HepG2 (cell line): ENCODE results near the gene NCAPD2. TPM values are rescaled to one million over a fixed set of nuclear protein-coding genes. Genes with fewer than 3 reads are reported as not detected.
A peak's percentile ranks its signal among the peaks of the same experiment; 100 is the strongest.

Experiments used
- AGO1 ChIP-seq: fragments of 200-400 bp; formaldehyde crosslinking; IDR thresholded peaks from 2 replicates; pipeline ENCODE4 v1.6.1; 2017; ENCODE audit warnings: mild to moderate bottlenecking, low read depth, low read length, moderate library complexity; ENCODE audit not compliant: poor library complexity, severe bottlenecking
- BCL6 ChIP-seq: IDR thresholded peaks from 2 replicates; pipeline ENCODE4 v1.6.1; 2016; ENCODE audit warnings: missing genetic modification reagents, missing compliant biosample characterization
- CEBPZ ChIP-seq: IDR thresholded peaks from 2 replicates; pipeline ENCODE4 v1.6.1; 2012; ENCODE audit warnings: low read length, improper control_type of control experiment
- ESRRA ChIP-seq: sonication (generic); formaldehyde crosslinking; IDR thresholded peaks from 2 replicates; pipeline ENCODE4 v1.5.1; 2020; ENCODE audit warnings: mild to moderate bottlenecking, low read depth, missing genetic modification reagents
- KAT8 ChIP-seq: IDR thresholded peaks from 2 replicates; pipeline ENCODE4 v1.6.1; 2016; ENCODE audit warnings: missing genetic modification reagents, missing compliant biosample characterization
- KLF13 ChIP-seq: sonication (generic); formaldehyde crosslinking; IDR thresholded peaks from 2 replicates; pipeline ENCODE4 v1.4.0; 2020; ENCODE audit warnings: mild to moderate bottlenecking, missing genetic modification reagents
- MATR3 ChIP-seq: sonication (generic); formaldehyde crosslinking; IDR thresholded peaks from 2 replicates; pipeline ENCODE4 v1.4.0; 2020; ENCODE audit warnings: missing genetic modification reagents
- MAZ ChIP-seq, 2 experiments: sonication (generic) in 1 of 2; formaldehyde crosslinking in 1 of 2; IDR thresholded peaks; 2 replicates each; pipeline versions ENCODE4 v1.5.0 to v1.6.1; 2012 to 2020; ENCODE audit warnings: low read depth in 2 of 2, mild to moderate bottlenecking in 2 of 2, borderline replicate concordance in 1 of 2, improper control_type of control experiment in 1 of 2, low read length in 1 of 2, missing genetic modification reagents in 1 of 2, moderate library complexity in 1 of 2
- POLR2AphosphoS2 ChIP-seq: IDR thresholded peaks from 2 replicates; pipeline ENCODE4 v1.6.1; 2011; ENCODE audit warnings: low read depth, low read length, improper control_type of control experiment
- POLR2G ChIP-seq: fragments of 200-400 bp; formaldehyde crosslinking; IDR thresholded peaks from 2 replicates; pipeline ENCODE4 v1.6.1; 2018; ENCODE audit warnings: mild to moderate bottlenecking, low read depth, low read length, moderate library complexity
- SNAPC5 ChIP-seq: sonication (generic); formaldehyde crosslinking; IDR thresholded peaks from 2 replicates; pipeline ENCODE4 v1.8.1; 2023; ENCODE audit warnings: mild to moderate bottlenecking, missing genetic modification reagents, borderline replicate concordance
- ZBTB21 ChIP-seq: sonication (generic); formaldehyde crosslinking; IDR thresholded peaks from 2 replicates; pipeline ENCODE4 v1.4.0; 2020; ENCODE audit warnings: missing genetic modification reagents
- ZFP90 ChIP-seq: sonication (generic); formaldehyde crosslinking; IDR thresholded peaks from 2 replicates; pipeline ENCODE4 v1.8.0; 2022; ENCODE audit warnings: missing genetic modification reagents, mild to moderate bottlenecking, inconsistent platforms, borderline replicate concordance
- ZNF101 ChIP-seq: sonication (generic); formaldehyde crosslinking; IDR thresholded peaks from 2 replicates; pipeline ENCODE4 v1.4.0; 2020; ENCODE audit warnings: mild to moderate bottlenecking, low read depth, missing genetic modification reagents, borderline replicate concordance
- ZNF432 ChIP-seq: sonication (generic); formaldehyde crosslinking; IDR thresholded peaks from 2 replicates; pipeline ENCODE4 v1.5.0; 2020; ENCODE audit warnings: missing genetic modification reagents, mild to moderate bottlenecking, borderline replicate concordance
- ZNF761 ChIP-seq: sonication (generic); formaldehyde crosslinking; conservative IDR thresholded peaks from 2 replicates; pipeline ENCODE4 v1.4.0; 2020; ENCODE audit warnings: mild to moderate bottlenecking, missing genetic modification reagents
- ZNF775 ChIP-seq: sonication (generic); formaldehyde crosslinking; IDR thresholded peaks from 2 replicates; pipeline ENCODE4 v1.4.0; 2020; ENCODE audit warnings: missing genetic modification reagents, mild to moderate bottlenecking, moderate library complexity, borderline replicate concordance
- ZSCAN9 ChIP-seq: IDR thresholded peaks from 2 replicates; pipeline ENCODE4 v1.6.1; 2016; ENCODE audit warnings: borderline replicate concordance
- polyA plus RNA-seq, 8 experiments: library from polyadenylated mRNA; depleted of rRNA in 3 of 8; stranded (reverse) in 7 of 8; unstranded in 1 of 8; fragments of >200 nt; fragmentation: Illumina TruSeq in 4 of 8; extraction: Trizol in 4 of 8; gene quantifications; 2 replicates each; pipeline versions ENCODE4 v1.2.1 to v1.2.3, GENCODE V29; 2011 to 2016; ENCODE audit warnings: low read depth in 4 of 8, missing spikeins in 1 of 8, mixed read lengths in 1 of 8; ENCODE audit not compliant: insufficient read depth in 1 of 8
- total RNA-seq, 5 experiments: library from RNA; depleted of rRNA; stranded (reverse); fragments of >200 nt; fragmentation: Illumina TruSeq; extraction: Trizol; gene quantifications; 2 replicates each; pipeline ENCODE4 v1.2.3, GENCODE V29; 2016; ENCODE audit warnings: low read depth in 1 of 5
- TF ChIP-seq, protein P1 (sequence below): sonication (generic); formaldehyde crosslinking; IDR thresholded peaks from 2 replicates; pipeline ENCODE4 v1.5.1; 2020; ENCODE audit warnings: mild to moderate bottlenecking, missing genetic modification reagents, moderate library complexity
- TF ChIP-seq, protein P2 (sequence below): sonication (generic); formaldehyde crosslinking; conservative IDR thresholded peaks from 2 replicates; pipeline ENCODE4 v1.8.1; 2023; ENCODE audit warnings: missing genetic modification reagents

NCAPD2 gene
- total and polyA plus RNA-seq, 2 of the 13 experiments (the other 11 are each of a cell fraction or from before 2014, with no cell fraction given) = 51.1 to 65.6 TPM

- TF ChIP-seq, protein P1, sequence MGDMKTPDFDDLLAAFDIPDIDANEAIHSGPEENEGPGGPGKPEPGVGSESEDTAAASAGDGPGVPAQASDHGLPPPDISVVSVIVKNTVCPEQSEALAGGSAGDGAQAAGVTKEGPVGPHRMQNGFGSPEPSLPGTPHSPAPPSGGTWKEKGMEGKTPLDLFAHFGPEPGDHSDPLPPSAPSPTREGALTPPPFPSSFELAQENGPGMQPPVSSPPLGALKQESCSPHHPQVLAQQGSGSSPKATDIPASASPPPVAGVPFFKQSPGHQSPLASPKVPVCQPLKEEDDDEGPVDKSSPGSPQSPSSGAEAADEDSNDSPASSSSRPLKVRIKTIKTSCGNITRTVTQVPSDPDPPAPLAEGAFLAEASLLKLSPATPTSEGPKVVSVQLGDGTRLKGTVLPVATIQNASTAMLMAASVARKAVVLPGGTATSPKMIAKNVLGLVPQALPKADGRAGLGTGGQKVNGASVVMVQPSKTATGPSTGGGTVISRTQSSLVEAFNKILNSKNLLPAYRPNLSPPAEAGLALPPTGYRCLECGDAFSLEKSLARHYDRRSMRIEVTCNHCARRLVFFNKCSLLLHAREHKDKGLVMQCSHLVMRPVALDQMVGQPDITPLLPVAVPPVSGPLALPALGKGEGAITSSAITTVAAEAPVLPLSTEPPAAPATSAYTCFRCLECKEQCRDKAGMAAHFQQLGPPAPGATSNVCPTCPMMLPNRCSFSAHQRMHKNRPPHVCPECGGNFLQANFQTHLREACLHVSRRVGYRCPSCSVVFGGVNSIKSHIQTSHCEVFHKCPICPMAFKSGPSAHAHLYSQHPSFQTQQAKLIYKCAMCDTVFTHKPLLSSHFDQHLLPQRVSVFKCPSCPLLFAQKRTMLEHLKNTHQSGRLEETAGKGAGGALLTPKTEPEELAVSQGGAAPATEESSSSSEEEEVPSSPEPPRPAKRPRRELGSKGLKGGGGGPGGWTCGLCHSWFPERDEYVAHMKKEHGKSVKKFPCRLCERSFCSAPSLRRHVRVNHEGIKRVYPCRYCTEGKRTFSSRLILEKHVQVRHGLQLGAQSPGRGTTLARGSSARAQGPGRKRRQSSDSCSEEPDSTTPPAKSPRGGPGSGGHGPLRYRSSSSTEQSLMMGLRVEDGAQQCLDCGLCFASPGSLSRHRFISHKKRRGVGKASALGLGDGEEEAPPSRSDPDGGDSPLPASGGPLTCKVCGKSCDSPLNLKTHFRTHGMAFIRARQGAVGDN (CRISPR knock-in tag) = peak; percentile 84
- TF ChIP-seq BCL6 = 0 out of 2 replicates have a peak, but pooled peaks have one; percentile 3
- no peak for TF ChIP-seq CEBPZ
- TF ChIP-seq MAZ (IDR thresholded peaks at IDR 0.05; ENCODE audit: borderline replicate concordance, low read depth, low read length) = peak; percentile 81
- TF ChIP-seq MAZ (CRISPR knock-in tag; IDR thresholded peaks at IDR 0.05; ENCODE audit: low read depth) = peak; percentile 21; the same call in 1 of the 2 replicates
- no peak for TF ChIP-seq ZNF101 (CRISPR knock-in tag)
- no peak for TF ChIP-seq AGO1
- no peak for TF ChIP-seq ESRRA
- no peak for TF ChIP-seq ZNF775 (CRISPR knock-in tag)
- peak; percentile 81 for TF ChIP-seq POLR2G
- TF ChIP-seq ZFP90 (CRISPR knock-in tag) = no peak
- no peak for TF ChIP-seq POLR2AphosphoS2
- no peak for TF ChIP-seq ZBTB21 (CRISPR knock-in tag)
- TF ChIP-seq MATR3 (CRISPR knock-in tag) = no peak
- TF ChIP-seq, protein P2, sequence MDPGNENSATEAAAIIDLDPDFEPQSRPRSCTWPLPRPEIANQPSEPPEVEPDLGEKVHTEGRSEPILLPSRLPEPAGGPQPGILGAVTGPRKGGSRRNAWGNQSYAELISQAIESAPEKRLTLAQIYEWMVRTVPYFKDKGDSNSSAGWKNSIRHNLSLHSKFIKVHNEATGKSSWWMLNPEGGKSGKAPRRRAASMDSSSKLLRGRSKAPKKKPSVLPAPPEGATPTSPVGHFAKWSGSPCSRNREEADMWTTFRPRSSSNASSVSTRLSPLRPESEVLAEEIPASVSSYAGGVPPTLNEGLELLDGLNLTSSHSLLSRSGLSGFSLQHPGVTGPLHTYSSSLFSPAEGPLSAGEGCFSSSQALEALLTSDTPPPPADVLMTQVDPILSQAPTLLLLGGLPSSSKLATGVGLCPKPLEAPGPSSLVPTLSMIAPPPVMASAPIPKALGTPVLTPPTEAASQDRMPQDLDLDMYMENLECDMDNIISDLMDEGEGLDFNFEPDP = no peak
- TF ChIP-seq ZNF432 (CRISPR knock-in tag) = no peak
- TF ChIP-seq KLF13 (CRISPR knock-in tag) = no peak
- 0 out of 2 replicates have a peak, but pooled peaks have one; percentile 14 for TF ChIP-seq SNAPC5 (CRISPR knock-in tag)
- TF ChIP-seq KAT8 (CRISPR knock-in tag) = peak; percentile 71
- TF ChIP-seq ZSCAN9 (CRISPR knock-in tag) = no peak
- TF ChIP-seq ZNF761 (CRISPR knock-in tag) = no peak
Measured at GRCh38 chr12:6493497-6494257, at the start of gene NCAPD2 (continued).
